ENCODE data around the gene SFT2D2. TPM values are rescaled to one million over a fixed set of nuclear protein-coding genes. Genes with fewer than 3 reads are reported as not detected.

SFT2D2 gene
- total RNA-seq, 2 donors from 2014 or later, result 55.3 to 64.6 TPM

DNA sequence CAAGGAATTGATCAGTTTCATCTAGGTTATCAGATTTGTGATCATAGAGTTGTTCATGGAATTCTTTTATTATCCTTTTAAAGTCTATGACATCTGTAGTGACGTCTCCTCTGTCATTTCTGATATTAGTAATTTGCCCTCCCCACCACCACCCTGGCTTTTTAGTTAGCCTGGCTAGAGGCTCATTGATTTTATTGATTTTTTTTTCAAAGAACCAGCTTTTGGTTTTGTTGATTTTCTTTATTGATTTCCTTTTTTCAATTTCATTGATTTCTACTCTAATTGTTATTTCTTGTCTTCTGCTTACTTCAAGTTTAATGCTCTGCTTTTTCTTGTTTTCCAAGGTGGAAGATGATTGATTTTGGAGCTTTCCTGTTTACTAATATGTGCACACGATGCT is 31.6 kb downstream of the SFT2D2 start:
- intact Hi-C loops (cut with DNase I), result no loop called here
- DNase-seq (ENCODE audit: low spot score), result no peak

DNA sequence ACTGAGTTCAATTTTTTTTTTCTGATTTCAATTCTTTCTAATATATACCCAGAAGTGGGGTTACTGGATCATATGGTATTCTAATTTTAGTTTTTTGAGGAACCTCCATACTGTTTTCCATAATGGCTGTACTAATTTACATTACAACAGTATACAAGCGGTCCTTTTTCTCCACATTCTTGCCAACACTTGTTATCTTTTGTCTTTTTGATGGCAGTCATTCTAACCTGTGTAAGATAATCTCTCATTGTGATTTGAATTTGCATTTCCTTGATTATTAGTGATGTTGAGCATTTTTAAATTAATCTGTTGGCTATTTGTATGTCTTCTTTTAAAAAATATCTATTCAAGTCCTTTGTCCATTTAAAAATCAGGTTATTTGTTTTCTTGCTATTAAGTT is 33.8 kb downstream of the SFT2D2 start:
- intact Hi-C loops (cut with DNase I), result no loop called here
- DNase-seq (ENCODE audit: low spot score), result no peak

DNA sequence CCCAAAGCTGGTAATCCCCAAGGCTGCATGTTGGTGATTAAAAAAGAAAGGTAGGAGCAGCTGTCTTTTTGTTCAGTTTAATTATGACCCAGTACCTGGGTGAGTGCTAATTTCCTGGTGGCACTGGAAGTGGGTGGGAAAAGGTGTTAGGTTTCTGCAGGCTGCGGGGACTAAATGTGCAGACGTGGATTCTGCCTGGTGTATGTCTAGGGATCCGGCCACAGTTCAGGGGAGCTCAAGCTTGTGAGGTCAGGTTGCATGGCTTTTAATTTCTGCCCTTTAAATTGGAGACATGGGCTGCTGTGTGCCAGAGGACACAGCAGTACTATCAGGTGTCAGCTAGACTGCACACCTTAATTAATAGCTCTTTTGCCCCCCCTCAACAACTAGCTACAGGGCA is 34.6 kb downstream of the SFT2D2 start:
- no peak for DNase-seq (ENCODE audit: low spot score)
- intact Hi-C loops (cut with DNase I), result no loop called here

GRCh38 chr1:168261390-168261789 is 35.6 kb downstream of the SFT2D2 start:
- intact Hi-C loops (cut with DNase I), result no loop called here
- no peak for DNase-seq (ENCODE audit: low spot score)

DNA sequence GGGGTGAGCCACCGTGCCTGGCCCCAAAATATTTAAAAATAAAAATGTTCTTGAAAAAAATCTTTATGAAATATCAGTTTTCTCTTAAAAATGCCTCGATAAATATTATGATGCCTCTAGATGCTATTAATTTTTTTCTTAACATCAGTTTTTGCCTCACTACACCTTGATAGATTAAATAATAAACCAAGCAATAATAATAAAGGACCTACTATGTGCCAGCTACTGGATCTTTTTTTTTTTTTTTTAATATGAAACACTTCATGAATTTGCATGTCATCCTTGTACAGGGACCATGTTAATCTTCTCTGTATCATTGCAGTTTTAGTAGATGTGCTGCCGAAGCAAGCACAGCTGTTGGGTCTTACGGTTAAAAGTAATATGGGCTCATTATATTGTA is 37.3 kb downstream of the SFT2D2 start:
- intact Hi-C loops (cut with DNase I), result no loop called here
- no peak for DNase-seq (ENCODE audit: low spot score)

DNA sequence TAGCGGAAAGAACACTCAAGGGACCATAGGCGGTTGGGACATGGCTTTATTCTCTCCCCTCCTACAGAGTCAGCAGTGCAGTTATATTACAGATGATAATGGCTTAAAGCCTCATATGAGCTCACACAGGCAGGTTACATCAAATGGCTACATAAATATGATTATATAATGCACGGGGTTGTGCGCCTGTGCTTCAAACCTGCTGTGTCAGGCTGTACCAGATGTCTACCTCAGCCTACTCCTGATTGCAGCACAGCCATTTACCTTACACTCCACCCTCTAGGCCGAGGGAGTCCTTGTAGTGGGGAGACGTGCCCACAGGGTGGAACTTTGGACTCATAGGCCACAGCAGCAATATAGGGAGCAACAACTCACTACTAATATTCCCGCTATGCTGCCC is 38.5 kb downstream of the SFT2D2 start:
- no peak for DNase-seq (ENCODE audit: low spot score)
- intact Hi-C loops (cut with DNase I), result no loop called here

DNA sequence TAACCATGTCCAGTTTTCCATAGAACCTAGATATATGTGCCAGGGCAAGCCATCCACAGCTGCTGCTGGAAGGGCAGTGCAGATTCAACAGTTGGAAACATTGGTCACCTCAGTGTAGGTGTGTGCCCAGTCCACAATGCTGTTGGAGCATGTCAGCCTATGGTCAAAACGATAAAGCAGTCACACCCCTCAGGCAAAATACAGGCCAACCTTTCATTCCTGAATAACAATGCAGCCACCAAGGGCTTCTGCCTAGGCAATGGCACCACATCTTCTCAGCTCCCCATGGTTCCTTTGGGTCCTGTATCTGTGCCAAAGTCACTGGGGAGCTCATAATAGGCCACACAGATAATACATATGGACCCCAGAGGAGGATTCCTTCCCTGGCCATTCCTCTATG is 39.8 kb downstream of the SFT2D2 start:
- DNase-seq (ENCODE audit: low spot score), result no peak
- intact Hi-C loops (cut with DNase I), result no loop called here

- no peak for DNase-seq (ENCODE audit: low spot score)
- intact Hi-C loops (cut with DNase I), result no loop called here
These were observed 40.9 kb downstream of the SFT2D2 start for GRCh38 chr1:168266644-168267186.

DNA sequence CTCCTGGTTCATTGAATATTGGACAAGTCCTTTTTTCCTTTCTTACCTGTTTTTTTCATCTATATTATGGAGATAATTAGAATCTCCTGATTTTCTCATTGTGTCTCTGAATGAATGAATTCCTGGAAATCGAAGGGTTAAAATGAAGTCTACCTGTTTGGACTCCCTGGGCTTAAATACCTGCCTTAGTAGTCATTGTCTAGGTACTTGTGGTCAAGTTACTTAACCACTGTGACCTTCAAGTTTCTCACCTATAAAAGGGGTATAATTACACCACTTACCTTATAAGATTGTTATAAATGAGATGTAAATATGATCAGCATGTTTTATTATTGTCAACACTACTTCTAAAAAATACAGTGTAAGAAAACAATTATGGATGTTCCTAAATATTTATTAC is 45.8 kb downstream of the SFT2D2 start:
- DNase-seq (ENCODE audit: low spot score), result no peak
- intact Hi-C loops (cut with DNase I), result no loop called here

- intact Hi-C loops (cut with DNase I), result no loop called here
- no peak for DNase-seq (ENCODE audit: low spot score)
These were observed 47.8 kb downstream of the SFT2D2 start for GRCh38 chr1:168273575-168273974.

DNA sequence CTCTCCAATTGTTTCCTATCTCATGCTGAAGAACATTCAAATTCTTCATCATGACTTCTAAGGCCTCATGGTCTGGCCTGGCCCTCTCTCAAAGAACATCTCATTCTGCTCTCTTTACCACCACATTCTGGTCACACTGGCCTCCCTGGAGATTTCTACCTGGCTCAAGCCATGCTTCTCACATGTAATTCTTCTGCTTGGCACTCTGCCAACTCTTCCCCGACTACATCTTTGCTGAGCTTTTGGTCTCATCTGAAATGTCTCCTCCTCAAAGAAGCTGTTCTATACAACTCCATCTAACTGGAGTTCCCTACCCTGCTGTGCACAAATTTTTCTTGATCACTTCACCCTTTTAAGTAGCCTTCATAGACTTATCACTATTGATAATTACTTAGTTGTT is 53.4 kb downstream of the SFT2D2 start:
- no peak for DNase-seq (ENCODE audit: low spot score)
- intact Hi-C loops (cut with DNase I), result no loop called here

DNA sequence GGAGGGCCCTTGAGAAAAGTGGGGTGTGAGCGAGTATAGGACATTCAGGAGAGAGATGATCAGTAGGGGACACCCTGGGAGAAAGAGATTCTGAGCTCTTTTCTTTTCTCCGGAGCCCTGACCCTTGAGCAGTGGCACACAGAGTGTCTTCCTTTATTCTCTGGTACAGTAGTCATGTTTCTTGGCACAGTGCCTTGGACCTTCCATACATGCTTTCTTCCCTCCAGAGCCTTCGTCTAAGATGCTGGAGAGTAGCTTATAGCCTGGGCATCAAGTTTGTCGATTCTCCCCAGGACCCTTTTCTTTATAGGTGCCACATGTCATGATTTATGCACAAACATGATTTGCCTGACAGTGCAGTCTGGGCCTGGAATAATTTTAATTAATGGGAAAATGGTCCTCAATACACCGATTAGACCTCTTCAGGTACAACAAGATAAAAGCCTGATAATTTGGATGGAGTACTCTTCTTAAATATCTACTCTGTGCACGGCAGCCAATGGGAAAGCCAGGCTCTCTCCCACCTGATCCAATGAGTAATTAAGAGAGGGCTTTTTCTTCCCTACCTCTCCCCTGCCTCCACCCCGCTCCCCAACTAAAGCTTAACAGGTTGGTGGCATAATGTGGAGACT is 54.6 kb downstream of the SFT2D2 start, which contains the start of gene TBX19:
Gene TBX19, plus strand, starts transcription at position 582 of the 632 bp plus-strand sequence. CDS start 214 bp downstream, outside the sequence.
- no peak for DNase-seq (ENCODE audit: low spot score)
- intact Hi-C loops (cut with DNase I), result no loop called here

GRCh38 chr1:168281603-168282325 is 56.0 kb downstream of the SFT2D2 start:
- no peak for DNase-seq (ENCODE audit: low spot score)
- intact Hi-C loops (cut with DNase I), result no loop called here

- DNase-seq (ENCODE audit: low spot score), result no peak
- intact Hi-C loops (cut with DNase I), result no loop called here
These were observed 59.7 kb downstream of the SFT2D2 start for GRCh38 chr1:168285521-168285790.

- intact Hi-C loops (cut with DNase I), result no loop called here
- no peak for DNase-seq (ENCODE audit: low spot score)
These were observed 60.4 kb downstream of the SFT2D2 start for GRCh38 chr1:168285971-168286927.

DNA sequence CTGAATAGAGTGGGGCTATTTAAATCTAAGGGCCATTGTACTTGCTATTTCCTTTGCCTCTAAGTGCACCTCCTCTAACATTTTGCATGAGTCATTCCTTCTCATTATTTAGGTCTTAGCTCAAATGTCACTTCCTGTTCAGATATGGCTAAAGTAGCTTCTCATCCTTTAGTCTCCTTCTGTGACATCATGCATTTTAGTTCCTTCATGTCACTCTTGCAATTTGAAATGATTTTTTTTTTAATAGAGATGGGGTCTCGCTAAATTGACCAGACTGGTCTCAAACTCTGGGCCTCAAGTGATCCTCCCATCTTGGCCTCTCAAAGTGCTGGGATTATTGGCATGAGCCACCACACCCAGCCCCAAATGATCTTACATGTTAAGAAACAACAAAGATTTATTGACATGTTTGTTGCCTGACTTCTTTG is 61.4 kb downstream of the SFT2D2 start:
- no peak for DNase-seq (ENCODE audit: low spot score)
- intact Hi-C loops (cut with DNase I), result no loop called here

DNA sequence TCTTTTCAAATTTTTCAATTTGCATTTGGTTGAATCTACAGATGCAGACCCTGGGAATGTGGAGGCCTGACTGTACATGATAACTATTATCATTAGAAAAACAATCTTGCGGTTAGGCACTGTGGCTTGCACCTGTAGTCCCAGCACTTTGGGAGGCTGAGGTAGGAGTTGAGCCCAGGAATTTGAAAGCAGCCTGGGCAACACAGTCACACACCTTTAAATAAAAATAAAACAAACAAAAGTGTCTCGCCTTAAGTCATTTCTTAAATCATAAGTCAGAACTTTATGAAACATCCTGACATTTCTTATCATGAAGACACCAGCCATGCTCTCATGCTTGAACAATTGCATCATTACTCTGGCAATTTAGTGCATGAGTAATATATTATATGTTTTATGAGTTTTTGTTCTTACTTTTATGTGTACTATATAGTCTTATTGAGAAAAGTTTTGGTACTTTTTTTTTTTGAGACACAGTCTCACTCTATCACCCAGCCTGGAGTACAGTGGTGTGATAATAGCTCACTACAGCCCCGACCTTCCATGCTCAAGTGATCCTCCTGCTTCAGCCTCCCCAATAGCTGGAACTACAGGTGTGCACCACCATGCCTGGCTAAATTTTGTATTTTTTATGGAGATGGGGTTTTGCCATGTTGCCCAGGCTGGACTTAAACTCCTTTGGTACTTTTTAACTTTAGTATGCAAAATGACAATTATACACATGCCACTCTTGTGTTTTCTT is 62.7 kb downstream of the SFT2D2 start:
- DNase-seq (ENCODE audit: low spot score), result no peak
- intact Hi-C loops (cut with DNase I), result no loop called here

GRCh38 chr1:168291222-168291837 is 65.5 kb downstream of the SFT2D2 start:
- intact Hi-C loops (cut with DNase I), result no loop called here
- no peak for DNase-seq (ENCODE audit: low spot score)

GRCh38 chr1:168293356-168293755 is 67.6 kb downstream of the SFT2D2 start:
- no peak for DNase-seq (ENCODE audit: low spot score)
- intact Hi-C loops (cut with DNase I), result no loop called here
